ENCODE data around the gene GP9. TPM values are rescaled to one million over a fixed set of nuclear protein-coding genes. Genes with fewer than 3 reads are reported as not detected.

GP9 gene
- polyA plus RNA-seq, 1 donor from 2014 or later, result not detected

DNA sequence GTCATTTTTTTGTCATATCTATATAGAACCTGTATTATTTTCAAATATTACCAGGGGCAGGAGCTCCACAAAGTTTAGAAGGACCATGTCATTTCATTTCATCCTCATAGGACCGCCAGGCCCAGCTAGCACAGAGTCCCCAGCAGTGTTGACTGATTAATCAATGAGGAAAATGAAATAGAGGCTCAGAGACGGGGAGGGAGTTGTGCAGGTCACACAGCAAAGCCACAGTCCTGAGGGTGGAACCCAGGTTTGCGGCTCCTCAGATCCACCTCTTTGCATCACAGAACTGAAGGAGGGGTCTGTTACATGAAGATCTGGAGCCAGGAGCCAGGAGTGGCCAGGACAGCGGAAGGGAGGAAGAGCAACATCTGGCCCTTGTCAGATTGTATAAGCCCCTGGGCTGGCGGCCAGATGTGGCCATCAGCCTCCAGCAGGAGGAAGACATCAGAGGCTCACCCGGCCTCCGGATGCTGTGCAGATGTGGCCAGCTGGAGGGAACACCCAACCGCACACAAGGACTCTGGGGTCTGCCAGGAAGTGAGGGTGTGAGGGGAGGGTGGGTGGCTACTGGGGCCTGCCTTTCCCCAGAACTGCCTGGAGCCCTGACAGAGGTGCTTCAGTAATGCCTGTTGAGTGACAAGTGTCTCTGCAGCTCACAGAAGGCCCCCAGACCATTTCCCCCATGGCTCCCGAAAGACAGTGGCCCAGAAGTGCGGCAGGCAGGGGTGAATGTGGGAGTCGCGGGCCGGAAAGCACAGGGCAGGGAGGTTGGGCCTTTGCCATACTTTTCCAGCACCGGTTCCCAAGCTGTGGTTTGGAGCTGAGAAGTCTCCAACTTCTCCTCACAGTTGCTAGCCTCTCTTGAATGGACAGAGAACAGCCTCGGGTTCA is 38.2 kb upstream of the GP9 start:
- Histone ChIP-seq H2AFZ (ENCODE audit: low read depth, low read length) (no peak overlapping the region), H4K20me1 (ENCODE audit: insufficient read depth) (no peaks in the 10 kb centered on the region), H3K9ac (ENCODE audit: low read length) (no peak overlapping the region), H3K36me3 (ENCODE audit: insufficient read depth, low read length) (no peaks in the 10 kb centered on the region), H3K27ac (ENCODE audit: low read length) (no peak overlapping the region), H3K9me2 (ENCODE audit: insufficient read depth, low read length) (no peaks in the 10 kb centered on the region), H3K27me3 (ENCODE audit: insufficient read depth, low read depth, low read length) (no peaks in the 10 kb centered on the region), H3F3A (ENCODE audit: insufficient read depth, low read length, poor library complexity, severe bottlenecking) (no peaks in the 10 kb centered on the region), H3K79me2 (replicated peaks; ENCODE audit: insufficient read depth, low read length) (no peaks in the 10 kb centered on the region), H3K9me3 (ENCODE audit: low read length) (no peaks in the 10 kb centered on the region), H3K4me3 (ENCODE audit: low read length) (no peak overlapping the region), H3K4me2 (ENCODE audit: low read length) (no peak overlapping the region)
- TF ChIP-seq, protein P1, sequence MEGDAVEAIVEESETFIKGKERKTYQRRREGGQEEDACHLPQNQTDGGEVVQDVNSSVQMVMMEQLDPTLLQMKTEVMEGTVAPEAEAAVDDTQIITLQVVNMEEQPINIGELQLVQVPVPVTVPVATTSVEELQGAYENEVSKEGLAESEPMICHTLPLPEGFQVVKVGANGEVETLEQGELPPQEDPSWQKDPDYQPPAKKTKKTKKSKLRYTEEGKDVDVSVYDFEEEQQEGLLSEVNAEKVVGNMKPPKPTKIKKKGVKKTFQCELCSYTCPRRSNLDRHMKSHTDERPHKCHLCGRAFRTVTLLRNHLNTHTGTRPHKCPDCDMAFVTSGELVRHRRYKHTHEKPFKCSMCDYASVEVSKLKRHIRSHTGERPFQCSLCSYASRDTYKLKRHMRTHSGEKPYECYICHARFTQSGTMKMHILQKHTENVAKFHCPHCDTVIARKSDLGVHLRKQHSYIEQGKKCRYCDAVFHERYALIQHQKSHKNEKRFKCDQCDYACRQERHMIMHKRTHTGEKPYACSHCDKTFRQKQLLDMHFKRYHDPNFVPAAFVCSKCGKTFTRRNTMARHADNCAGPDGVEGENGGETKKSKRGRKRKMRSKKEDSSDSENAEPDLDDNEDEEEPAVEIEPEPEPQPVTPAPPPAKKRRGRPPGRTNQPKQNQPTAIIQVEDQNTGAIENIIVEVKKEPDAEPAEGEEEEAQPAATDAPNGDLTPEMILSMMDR (IDR thresholded peaks at IDR 0.05; ENCODE audit: poor library complexity, severe bottlenecking), result no peak
- TF ChIP-seq, protein P2, sequence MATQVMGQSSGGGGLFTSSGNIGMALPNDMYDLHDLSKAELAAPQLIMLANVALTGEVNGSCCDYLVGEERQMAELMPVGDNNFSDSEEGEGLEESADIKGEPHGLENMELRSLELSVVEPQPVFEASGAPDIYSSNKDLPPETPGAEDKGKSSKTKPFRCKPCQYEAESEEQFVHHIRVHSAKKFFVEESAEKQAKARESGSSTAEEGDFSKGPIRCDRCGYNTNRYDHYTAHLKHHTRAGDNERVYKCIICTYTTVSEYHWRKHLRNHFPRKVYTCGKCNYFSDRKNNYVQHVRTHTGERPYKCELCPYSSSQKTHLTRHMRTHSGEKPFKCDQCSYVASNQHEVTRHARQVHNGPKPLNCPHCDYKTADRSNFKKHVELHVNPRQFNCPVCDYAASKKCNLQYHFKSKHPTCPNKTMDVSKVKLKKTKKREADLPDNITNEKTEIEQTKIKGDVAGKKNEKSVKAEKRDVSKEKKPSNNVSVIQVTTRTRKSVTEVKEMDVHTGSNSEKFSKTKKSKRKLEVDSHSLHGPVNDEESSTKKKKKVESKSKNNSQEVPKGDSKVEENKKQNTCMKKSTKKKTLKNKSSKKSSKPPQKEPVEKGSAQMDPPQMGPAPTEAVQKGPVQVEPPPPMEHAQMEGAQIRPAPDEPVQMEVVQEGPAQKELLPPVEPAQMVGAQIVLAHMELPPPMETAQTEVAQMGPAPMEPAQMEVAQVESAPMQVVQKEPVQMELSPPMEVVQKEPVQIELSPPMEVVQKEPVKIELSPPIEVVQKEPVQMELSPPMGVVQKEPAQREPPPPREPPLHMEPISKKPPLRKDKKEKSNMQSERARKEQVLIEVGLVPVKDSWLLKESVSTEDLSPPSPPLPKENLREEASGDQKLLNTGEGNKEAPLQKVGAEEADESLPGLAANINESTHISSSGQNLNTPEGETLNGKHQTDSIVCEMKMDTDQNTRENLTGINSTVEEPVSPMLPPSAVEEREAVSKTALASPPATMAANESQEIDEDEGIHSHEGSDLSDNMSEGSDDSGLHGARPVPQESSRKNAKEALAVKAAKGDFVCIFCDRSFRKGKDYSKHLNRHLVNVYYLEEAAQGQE (IDR thresholded peaks at IDR 0.05; ENCODE audit: borderline replicate concordance), result no peak

DNA sequence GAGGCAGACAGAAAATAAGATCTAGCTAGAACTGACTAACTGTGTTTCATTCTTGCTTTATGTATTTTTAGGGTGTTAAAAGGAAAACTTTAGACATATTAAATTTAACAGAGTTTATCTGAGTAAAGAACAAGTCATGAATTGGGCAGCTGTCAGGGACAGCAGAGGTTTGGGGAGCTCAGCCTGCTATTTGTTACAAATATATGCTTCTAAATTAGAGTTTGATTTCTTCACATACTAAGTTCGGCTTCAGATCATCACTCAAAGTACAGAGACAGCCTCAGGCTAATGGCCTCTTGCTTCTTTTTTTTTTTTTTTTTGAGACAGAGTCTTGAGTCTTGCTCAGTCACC is 37.6 kb upstream of the GP9 start:
- H3K27ac ChIP-seq (ENCODE audit: low read length), result no peak overlapping the region
- no peaks in the 10 kb centered on the region for H3K9me3 ChIP-seq (ENCODE audit: low read length)
- H2AFZ ChIP-seq (ENCODE audit: low read depth, low read length), result no peak overlapping the region
- no peak overlapping the region for H3K9ac ChIP-seq (ENCODE audit: low read length)
- H3K36me3 ChIP-seq (ENCODE audit: insufficient read depth, low read length), result no peaks in the 10 kb centered on the region
- no peaks in the 10 kb centered on the region for H3K9me2 ChIP-seq (ENCODE audit: insufficient read depth, low read length)
- H3F3A ChIP-seq (ENCODE audit: insufficient read depth, low read length, poor library complexity, severe bottlenecking), result no peaks in the 10 kb centered on the region
- H3K4me3 ChIP-seq (ENCODE audit: low read length), result no peak overlapping the region
- no peaks in the 10 kb centered on the region for H4K20me1 ChIP-seq (ENCODE audit: insufficient read depth)
- H3K4me2 ChIP-seq (ENCODE audit: low read length), result no peak overlapping the region
- no peaks in the 10 kb centered on the region for H3K79me2 ChIP-seq (replicated peaks; ENCODE audit: insufficient read depth, low read length)
- no peak for TF ChIP-seq MXI1 (conservative IDR thresholded peaks at IDR 0.05; ENCODE audit: poor library complexity, severe bottlenecking)
- no peak for TF ChIP-seq EZH2 (IDR thresholded peaks at IDR 0.05; ENCODE audit: borderline replicate concordance, insufficient read depth, low read length, poor library complexity, severe bottlenecking)
- TF ChIP-seq POLR2AphosphoS5 (IDR thresholded peaks at IDR 0.05), result no peak
- TF ChIP-seq, protein P2 (IDR thresholded peaks at IDR 0.05; ENCODE audit: borderline replicate concordance), result no peak
- TF ChIP-seq EP300 (conservative IDR thresholded peaks at IDR 0.05; ENCODE audit: poor library complexity, severe bottlenecking), result no peak
- TF ChIP-seq TAF1 (IDR thresholded peaks at IDR 0.05; ENCODE audit: low read depth), result no peak
- TF ChIP-seq, protein P1 (IDR thresholded peaks at IDR 0.05; ENCODE audit: poor library complexity, severe bottlenecking), result no peak
- TF ChIP-seq SMC3 (conservative IDR thresholded peaks at IDR 0.05; ENCODE audit: poor library complexity), result no peak
- no peak for TF ChIP-seq RAD21 (conservative IDR thresholded peaks at IDR 0.05)
- H3K27me3 ChIP-seq (ENCODE audit: insufficient read depth, low read depth, low read length), result no peaks in the 10 kb centered on the region
